Upper lobe of left lung (tissue), 6 donors: ENCODE data around the gene HPS1. TPM values are rescaled to one million over a fixed set of nuclear protein-coding genes. Genes with fewer than 3 reads are reported as not detected.

Experiments used
- ATAC-seq, 2 donors: fragments of 200-7000 bp; cut with Tn5 transposase; one replicate each; pipeline ENCODE4 v1.9.1; 2022; ENCODE audit warnings: mild to moderate bottlenecking in 2 of 2, moderate library complexity in 2 of 2; ENCODE audit not compliant: low FRiP score in 2 of 2
- DNase-seq, 2 donors: peaks; one replicate each; pipeline ENCODE4 v3.0.0-alpha.2; 2019 to 2020
- H3K27ac ChIP-seq, 4 donors: fragments of 200-600 bp; sonication (generic); one replicate each; pipeline ENCODE4 v1.5.1; 2016 to 2019
- H3K27me3 ChIP-seq, 4 donors: fragments of 200-600 bp; sonication (generic); one replicate each; pipeline ENCODE4 v1.5.1; 2017 to 2019
- H3K36me3 ChIP-seq, 4 donors: fragments of 200-600 bp; sonication (generic); one replicate each; pipeline ENCODE4 v1.5.1; 2016 to 2019
- H3K4me1 ChIP-seq, 4 donors: fragments of 200-600 bp; sonication (generic); one replicate each; pipeline ENCODE4 v1.5.1; 2018 to 2019
- H3K4me3 ChIP-seq, 4 donors: fragments of 200-600 bp; sonication (generic); one replicate each; pipeline ENCODE4 v1.5.1; 2017 to 2019; ENCODE audit warnings: mild to moderate bottlenecking in 2 of 4, moderate library complexity in 1 of 4
- H3K9me3 ChIP-seq, 4 donors: fragments of 200-600 bp; sonication (generic); one replicate each; pipeline ENCODE4 v1.5.1; 2018 to 2019
- EP300 ChIP-seq, 4 donors: sonication (generic); formaldehyde crosslinking; IDR thresholded peaks; one replicate each; pipeline ENCODE4 v1.5.1; 2017; ENCODE audit warnings: antibody characterized with exemption in 4 of 4, control low read depth in 2 of 4
- POLR2A ChIP-seq, 4 donors: fragments of 450-650 bp; IDR thresholded peaks; one replicate each; pipeline ENCODE4 v1.5.1; 2016 to 2017; ENCODE audit warnings: antibody characterized with exemption in 4 of 4, mild to moderate bottlenecking in 2 of 4
- POLR2AphosphoS5 ChIP-seq, 2 donors: sonication (generic); formaldehyde crosslinking; IDR thresholded peaks; one replicate each; pipeline ENCODE4 v1.5.1; 2017; ENCODE audit warnings: antibody characterized with exemption in 2 of 2
- WGBS, 2 donors: methylation state at CpG; one replicate each; pipeline ENCODE4 v1.1.5; 2017 to 2018; 5-methylcytosine and 5-hydroxymethylcytosine counted together
- total RNA-seq, 6 donors: library from RNA; depleted of rRNA in 4 of 6; stranded (reverse); fragments of >200 nt in 4 of 6; gene quantifications; one replicate each; pipeline versions ENCODE4 v1.1.0 to v1.2.1, GENCODE V29; 2016 to 2021
- TF ChIP-seq, protein P1 (sequence below), 6 experiments: fragments of 450-650 bp in 4 of 6; fragments of 200-600 bp in 2 of 6; sonication (generic) in 2 of 6; IDR thresholded peaks; one replicate each; pipeline ENCODE4 v1.5.1; 2016 to 2019; ENCODE audit warnings: antibody characterized with exemption in 6 of 6
- donor health status: DM: no; HTN: no; CAD: no; lungs with moderate emphysema.
- donor health status: DM: no; HTN: yes; CAD: no; lungs with severe emphysema.

HPS1 gene
- total RNA-seq, 6 donors from 2014 or later: 45.8 to 103 (median 87.0) TPM

DNA sequence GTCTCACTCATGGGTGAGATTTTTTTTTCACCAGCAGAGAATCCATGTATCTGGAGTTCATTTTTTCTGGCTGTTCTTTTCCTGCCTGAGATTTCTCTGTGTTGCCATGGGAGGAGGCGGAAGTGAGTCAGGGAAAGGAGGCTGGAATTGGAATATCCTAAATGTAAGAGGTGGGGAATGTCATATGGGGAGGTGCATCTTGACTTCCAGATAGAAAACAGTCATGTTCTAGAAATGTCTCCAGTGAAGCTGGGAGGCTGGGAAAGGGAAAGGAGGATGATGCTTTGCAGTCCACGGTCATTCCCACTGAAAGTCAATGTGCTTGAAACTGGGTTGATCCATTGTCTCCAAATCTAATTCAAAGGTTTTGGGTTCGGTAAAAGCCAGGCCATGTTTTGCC lies 39.7 kb upstream of the HPS1 start:
- Histone ChIP-seq H3K4me1 (no peaks in the 10 kb centered on the region), H3K9me3 (no peaks in the 10 kb centered on the region), H3K4me3 (no peak overlapping the region), H3K27me3 (no peaks in the 10 kb centered on the region), H3K36me3 (no peaks in the 10 kb centered on the region), H3K27ac (no peak overlapping the region)
- no peak for DNase-seq
- TF ChIP-seq POLR2AphosphoS5 (IDR thresholded peaks at IDR 0.05): no peak
- TF ChIP-seq EP300 (IDR thresholded peaks at IDR 0.05): no peak
- TF ChIP-seq POLR2A (IDR thresholded peaks at IDR 0.05): no peak
- TF ChIP-seq, protein P1, sequence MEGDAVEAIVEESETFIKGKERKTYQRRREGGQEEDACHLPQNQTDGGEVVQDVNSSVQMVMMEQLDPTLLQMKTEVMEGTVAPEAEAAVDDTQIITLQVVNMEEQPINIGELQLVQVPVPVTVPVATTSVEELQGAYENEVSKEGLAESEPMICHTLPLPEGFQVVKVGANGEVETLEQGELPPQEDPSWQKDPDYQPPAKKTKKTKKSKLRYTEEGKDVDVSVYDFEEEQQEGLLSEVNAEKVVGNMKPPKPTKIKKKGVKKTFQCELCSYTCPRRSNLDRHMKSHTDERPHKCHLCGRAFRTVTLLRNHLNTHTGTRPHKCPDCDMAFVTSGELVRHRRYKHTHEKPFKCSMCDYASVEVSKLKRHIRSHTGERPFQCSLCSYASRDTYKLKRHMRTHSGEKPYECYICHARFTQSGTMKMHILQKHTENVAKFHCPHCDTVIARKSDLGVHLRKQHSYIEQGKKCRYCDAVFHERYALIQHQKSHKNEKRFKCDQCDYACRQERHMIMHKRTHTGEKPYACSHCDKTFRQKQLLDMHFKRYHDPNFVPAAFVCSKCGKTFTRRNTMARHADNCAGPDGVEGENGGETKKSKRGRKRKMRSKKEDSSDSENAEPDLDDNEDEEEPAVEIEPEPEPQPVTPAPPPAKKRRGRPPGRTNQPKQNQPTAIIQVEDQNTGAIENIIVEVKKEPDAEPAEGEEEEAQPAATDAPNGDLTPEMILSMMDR (IDR thresholded peaks at IDR 0.05): no peak
- peak in 1 of 2 donors; percentile 17 for ATAC-seq
- WGBS, 2 donors: 87 to 89% methylated on average over 3 of the region's 3 CpGs

DNA sequence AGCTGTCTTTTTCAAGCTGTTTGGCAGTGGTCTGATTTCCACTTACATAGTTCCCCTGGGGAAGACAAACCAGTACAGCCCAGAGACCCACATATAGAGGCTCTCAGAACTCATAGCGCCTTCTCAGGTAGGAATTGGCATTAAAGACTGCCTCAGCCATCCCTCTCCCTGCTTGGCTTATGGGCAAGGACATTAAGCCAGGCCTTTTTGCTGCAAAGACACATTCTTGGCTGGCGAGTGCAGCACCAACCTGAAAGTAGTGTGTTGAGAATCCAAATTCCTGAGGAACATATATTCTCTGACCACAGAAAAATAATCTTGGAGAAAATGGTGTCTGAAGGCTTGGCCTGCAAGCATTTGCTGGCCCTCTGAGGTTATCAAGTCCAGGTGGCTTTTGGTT lies 39.2 kb upstream of the HPS1 start:
- ATAC-seq (no peak), DNase-seq (no peak)
- H3K4me1 ChIP-seq: no peaks in the 10 kb centered on the region
- no peaks in the 10 kb centered on the region for H3K9me3 ChIP-seq
- no peaks in the 10 kb centered on the region for H3K27me3 ChIP-seq
- H3K36me3 ChIP-seq: no peaks in the 10 kb centered on the region
- TF ChIP-seq, protein P1 (IDR thresholded peaks at IDR 0.05): no peak
- TF ChIP-seq POLR2AphosphoS5 (IDR thresholded peaks at IDR 0.05) (no peak), EP300 (IDR thresholded peaks at IDR 0.05) (no peak), POLR2A (IDR thresholded peaks at IDR 0.05) (no peak)
- no peak overlapping the region for H3K27ac ChIP-seq
- H3K4me3 ChIP-seq: no peak overlapping the region
- WGBS, 2 donors: 86 to 97% methylated on average over 2 of the region's 2 CpGs

DNA sequence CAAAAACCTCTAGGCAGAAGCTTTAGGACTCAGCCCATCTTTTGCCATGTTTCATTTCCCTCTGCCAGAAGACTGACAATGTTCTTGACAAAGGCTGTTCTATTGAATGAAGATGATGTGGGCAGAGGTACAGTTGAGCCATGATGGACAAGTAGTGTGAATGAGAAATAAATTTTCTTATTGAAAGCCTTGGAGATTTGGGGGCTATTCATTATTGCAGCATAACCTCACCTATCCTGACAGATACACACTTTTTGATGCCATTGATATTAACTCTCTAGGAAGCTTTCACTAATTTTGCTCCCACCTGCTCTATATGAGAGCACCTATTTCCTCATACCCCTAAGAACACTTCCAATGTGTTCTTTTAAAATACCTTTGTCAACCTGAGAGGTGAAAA lies 36.9 kb upstream of the HPS1 start:
- no peak for DNase-seq

DNA sequence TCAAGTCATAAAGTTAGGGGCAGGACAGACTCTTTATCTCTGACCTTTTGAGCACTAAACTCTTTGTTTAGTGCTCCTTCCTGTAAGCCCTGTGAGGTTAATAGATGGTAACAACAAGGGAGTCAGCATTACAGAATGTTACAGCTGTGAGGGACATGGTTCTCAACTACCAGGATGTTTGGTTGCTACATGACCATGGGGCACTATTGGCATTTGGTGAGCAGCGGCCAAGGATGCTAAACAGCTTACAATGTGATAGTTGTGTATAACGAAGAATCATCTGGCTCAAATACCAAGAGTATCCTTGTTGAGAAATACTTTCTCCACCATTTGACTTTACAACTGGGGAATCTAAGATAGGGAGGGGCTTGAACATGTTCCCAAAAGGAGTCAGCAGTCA lies 35.4 kb upstream of the HPS1 start:
- Histone ChIP-seq H3K4me3 (no peak overlapping the region), H3K36me3 (no peaks in the 10 kb centered on the region), H3K4me1 (no peaks in the 10 kb centered on the region), H3K27ac (no peak overlapping the region), H3K27me3 (no peaks in the 10 kb centered on the region), H3K9me3 (no peaks in the 10 kb centered on the region)
- WGBS, 2 donors: 76 to 91% methylated on average over 2 of the region's 2 CpGs
- DNase-seq (no peak), ATAC-seq (no peak)
- TF ChIP-seq, protein P1 (IDR thresholded peaks at IDR 0.05): no peak

More for the DNA sequence above, 36.9 kb upstream of the HPS1 start:
- Histone ChIP-seq H3K27ac (no peak overlapping the region), H3K4me3 (no peak overlapping the region), H3K9me3 (no peaks in the 10 kb centered on the region), H3K36me3 (no peaks in the 10 kb centered on the region), H3K27me3 (no peaks in the 10 kb centered on the region), H3K4me1 (no peaks in the 10 kb centered on the region)
- TF ChIP-seq POLR2A (IDR thresholded peaks at IDR 0.05): no peak
- TF ChIP-seq, protein P1 (IDR thresholded peaks at IDR 0.05): no peak
- TF ChIP-seq POLR2AphosphoS5 (IDR thresholded peaks at IDR 0.05): no peak
- TF ChIP-seq EP300 (IDR thresholded peaks at IDR 0.05): no peak
- no peak for ATAC-seq

DNA sequence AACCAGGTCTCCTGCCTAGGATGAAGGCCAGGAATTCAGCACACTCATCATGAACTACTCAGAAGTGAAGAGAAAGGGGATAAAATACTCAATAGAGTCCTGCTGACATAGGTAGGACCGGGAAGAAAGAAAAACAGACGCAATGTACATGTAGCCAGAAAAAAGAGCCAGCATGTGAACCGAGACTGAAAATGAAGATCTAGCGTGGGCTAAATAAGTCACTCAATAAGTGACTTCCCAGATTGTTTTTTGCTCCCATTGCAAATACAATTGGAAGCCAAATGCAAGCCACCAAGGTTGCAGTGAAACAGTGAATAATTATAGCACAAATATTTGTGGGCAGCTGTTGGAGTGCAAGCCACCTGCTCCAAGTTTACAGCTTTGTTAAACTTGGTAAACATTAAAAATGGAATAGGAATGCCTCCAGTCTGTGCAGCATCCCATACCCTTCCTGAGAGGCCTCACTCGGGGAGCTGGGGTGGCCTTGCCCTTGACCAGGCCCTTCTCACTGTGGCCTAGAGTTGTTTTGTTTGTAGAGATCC lies 34.7 kb upstream of the HPS1 start:
- DNase-seq (no peak), ATAC-seq (no peak)
- no peak overlapping the region for H3K4me3 ChIP-seq
- no peaks in the 10 kb centered on the region for H3K4me1 ChIP-seq
- no peaks in the 10 kb centered on the region for H3K27me3 ChIP-seq
- no peaks in the 10 kb centered on the region for H3K9me3 ChIP-seq
- 81 to 86% methylated on average over 5 of the region's 5 CpGs for WGBS, 2 donors
- H3K36me3 ChIP-seq: no peaks in the 10 kb centered on the region
- no peak overlapping the region for H3K27ac ChIP-seq
- TF ChIP-seq POLR2AphosphoS5 (IDR thresholded peaks at IDR 0.05) (no peak), POLR2A (IDR thresholded peaks at IDR 0.05) (no peak), EP300 (IDR thresholded peaks at IDR 0.05) (no peak)
- TF ChIP-seq, protein P1 (IDR thresholded peaks at IDR 0.05): no peak
